Ectodermal cell (in vitro differentiated cells): ENCODE results near the gene EYS.

ENCODE experiments used
- H3K27ac ChIP-seq: 2 replicates; pipeline ENCODE4 v1.7.0; 2013; ENCODE audit warnings: mild to moderate bottlenecking, low read depth, low read length; ENCODE audit not compliant: insufficient read depth, poor library complexity, severe bottlenecking
- H3K27me3 ChIP-seq: 2 replicates; pipeline ENCODE4 v1.7.0; 2013; ENCODE audit warnings: mild to moderate bottlenecking, low read length; ENCODE audit not compliant: insufficient read depth, control insufficient read depth, poor library complexity, severe bottlenecking
- H3K36me3 ChIP-seq: one replicate; pipeline ENCODE4 v1.7.0; 2013; ENCODE audit warnings: low read length; ENCODE audit not compliant: control insufficient read depth, insufficient read depth
- H3K4me1 ChIP-seq: one replicate; pipeline ENCODE4 v1.7.0; 2013; ENCODE audit warnings: low read length; ENCODE audit not compliant: control insufficient read depth, insufficient read depth
- H3K4me3 ChIP-seq: 2 replicates; pipeline ENCODE4 v1.7.0; 2013; ENCODE audit warnings: low read depth, low read length, control low read depth; ENCODE audit not compliant: insufficient read depth
- H3K9me3 ChIP-seq: 2 replicates; pipeline ENCODE4 v1.7.0; 2013; ENCODE audit warnings: mild to moderate bottlenecking, low read length, moderate library complexity; ENCODE audit not compliant: control insufficient read depth
- WGBS, 2 experiments: methylation state at CpG; one replicate each; pipeline ENCODE4 v1.1.7; 2013; ENCODE audit warnings: missing lambda C conversion rate in 2 of 2; 5-methylcytosine and 5-hydroxymethylcytosine counted together

The EYS gene

DNA sequence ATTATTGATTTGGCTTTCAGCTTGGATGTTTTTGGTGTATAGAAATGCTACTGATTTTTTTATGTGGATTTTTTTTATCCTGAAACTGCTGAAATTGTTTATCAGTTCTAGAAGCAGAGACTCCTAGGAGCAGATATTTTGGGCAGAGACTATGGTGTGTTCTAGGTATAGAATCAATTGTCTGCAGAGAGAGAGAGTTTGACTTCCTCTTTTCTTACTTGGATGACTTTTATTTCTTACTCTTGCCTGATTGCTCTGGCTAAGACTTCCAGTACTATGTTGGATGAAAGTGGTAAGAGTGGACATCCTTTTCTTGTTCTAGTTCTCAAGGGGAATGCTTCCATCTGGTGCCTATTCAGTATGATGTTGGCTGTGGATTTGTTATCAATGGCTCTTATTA, 1700.8 kb downstream of the EYS start:
- no peak overlapping the region for H3K27ac ChIP-seq
- no peaks in the 10 kb centered on the region for H3K27me3 ChIP-seq
- no peak overlapping the region for H3K4me3 ChIP-seq
- no peaks in the 10 kb centered on the region for H3K4me1 ChIP-seq
- H3K36me3 ChIP-seq, result no peaks in the 10 kb centered on the region
- H3K9me3 ChIP-seq, result no peaks in the 10 kb centered on the region

DNA sequence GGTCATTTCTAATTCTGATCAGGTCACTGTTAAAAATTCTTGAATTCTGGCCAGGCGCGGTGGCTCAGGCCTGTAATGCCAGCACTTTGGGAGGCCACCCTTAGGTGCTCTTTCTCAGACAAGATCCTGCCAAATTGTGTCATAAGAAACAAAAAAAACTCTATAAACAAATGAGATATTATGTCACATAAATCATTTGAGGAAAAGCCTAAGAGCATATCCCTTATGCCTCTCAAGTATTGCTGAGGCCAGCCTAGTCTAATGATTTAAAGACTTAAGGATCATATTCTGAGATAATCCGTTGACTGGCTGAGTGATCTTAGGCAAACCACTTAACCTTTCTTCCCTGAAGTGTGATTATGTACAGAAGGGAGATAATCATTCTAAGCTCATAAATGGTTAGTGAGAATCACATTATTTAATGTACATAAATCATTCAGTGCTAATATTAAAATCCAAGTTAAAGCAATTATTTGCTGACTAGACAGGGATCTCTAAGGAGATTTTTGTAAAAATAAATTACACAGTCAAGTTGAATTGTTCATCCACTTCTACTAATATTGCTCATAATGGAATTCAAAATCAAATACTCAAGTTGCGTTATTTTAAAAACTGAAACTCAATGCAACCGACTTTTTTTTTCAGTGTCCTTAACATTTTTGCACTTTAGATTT, 1706.1 kb downstream of the EYS start:
- 94 to 96% methylated on average over 3 to 5 of the region's 5 CpGs for WGBS, 2 experiments
- no peaks in the 10 kb centered on the region for H3K9me3 ChIP-seq
- H3K27ac ChIP-seq, result no peak overlapping the region
- no peaks in the 10 kb centered on the region for H3K4me1 ChIP-seq
- H3K27me3 ChIP-seq, result no peaks in the 10 kb centered on the region
- H3K4me3 ChIP-seq, result no peak overlapping the region
- no peaks in the 10 kb centered on the region for H3K36me3 ChIP-seq

DNA sequence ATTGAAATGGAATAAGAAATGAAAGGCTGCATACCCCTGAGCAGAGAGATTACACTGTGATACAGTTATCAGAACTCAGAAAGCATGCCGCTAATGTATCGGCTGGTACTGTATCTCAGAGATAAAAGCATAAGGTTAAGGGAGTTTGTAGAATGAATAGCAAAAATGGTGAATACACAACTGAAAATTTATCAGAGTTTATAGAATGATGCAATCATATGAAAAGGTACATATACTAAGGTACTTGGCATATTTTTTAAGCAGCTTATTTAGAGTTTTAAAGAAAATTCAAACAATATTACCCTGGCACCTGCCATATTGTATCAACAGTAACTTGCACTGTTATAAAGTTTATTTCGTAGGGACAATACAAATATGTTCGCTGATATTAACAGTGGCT, 1707.4 kb downstream of the EYS start:
- WGBS, 2 experiments, result 96 to 100% methylated on average over 4 of the region's 4 CpGs
- H3K4me1 ChIP-seq, result no peaks in the 10 kb centered on the region

GRCh38 chr6:63998991-63999390, 1708.0 kb downstream of the EYS start:
- H3K27me3 ChIP-seq, result no peaks in the 10 kb centered on the region
- no peak overlapping the region for H3K27ac ChIP-seq
- H3K9me3 ChIP-seq, result no peaks in the 10 kb centered on the region
- no peaks in the 10 kb centered on the region for H3K36me3 ChIP-seq
- no peak overlapping the region for H3K4me3 ChIP-seq
- no peaks in the 10 kb centered on the region for H3K4me1 ChIP-seq
- 100% methylated on average over 2 of the region's 3 CpGs for WGBS, 2 experiments

More for the DNA sequence above, 1707.4 kb downstream of the EYS start:
- H3K9me3 ChIP-seq, result no peaks in the 10 kb centered on the region
- H3K27me3 ChIP-seq, result no peaks in the 10 kb centered on the region
- no peak overlapping the region for H3K27ac ChIP-seq
- H3K36me3 ChIP-seq, result no peaks in the 10 kb centered on the region
- no peak overlapping the region for H3K4me3 ChIP-seq

DNA sequence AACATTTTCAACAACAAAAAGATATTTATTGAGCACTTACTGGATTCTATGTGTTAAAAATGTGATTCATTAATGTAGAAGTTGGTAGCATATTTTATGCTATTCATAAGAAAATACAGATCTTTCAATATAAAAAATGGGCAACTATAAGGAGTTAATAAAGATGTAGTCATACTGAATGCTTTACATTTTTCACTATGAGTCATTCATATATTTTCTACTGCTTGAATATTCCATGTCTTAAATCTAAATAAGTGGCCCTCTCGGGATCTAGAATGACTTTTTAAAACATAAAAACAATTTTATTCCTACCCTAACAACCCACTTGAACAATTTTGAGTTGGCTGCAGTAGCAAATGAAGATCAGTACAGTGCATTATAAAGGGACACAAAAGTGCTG, 1709.3 kb downstream of the EYS start:
- Histone ChIP-seq H3K27ac (no peak overlapping the region), H3K27me3 (no peaks in the 10 kb centered on the region), H3K4me1 (no peaks in the 10 kb centered on the region), H3K4me3 (no peak overlapping the region), H3K36me3 (no peaks in the 10 kb centered on the region), H3K9me3 (no peaks in the 10 kb centered on the region)
- 78 to 100% methylated on average over 1 of the region's 1 CpG for WGBS, 2 experiments

GRCh38 chr6:63997221-63997620, 1709.8 kb downstream of the EYS start:
- Histone ChIP-seq H3K27me3 (no peaks in the 10 kb centered on the region), H3K4me3 (no peak overlapping the region), H3K9me3 (no peaks in the 10 kb centered on the region), H3K4me1 (no peaks in the 10 kb centered on the region), H3K36me3 (no peaks in the 10 kb centered on the region), H3K27ac (no peak overlapping the region)
- WGBS, 2 experiments, result 90 to 92% methylated on average over 4 of the region's 4 CpGs

GRCh38 chr6:63985223-63985622, 1721.8 kb downstream of the EYS start:
- Histone ChIP-seq H3K27ac (no peak overlapping the region), H3K36me3 (no peaks in the 10 kb centered on the region)
- WGBS, 2 experiments, result 95 to 100% methylated on average over 1 of the region's 3 CpGs

DNA sequence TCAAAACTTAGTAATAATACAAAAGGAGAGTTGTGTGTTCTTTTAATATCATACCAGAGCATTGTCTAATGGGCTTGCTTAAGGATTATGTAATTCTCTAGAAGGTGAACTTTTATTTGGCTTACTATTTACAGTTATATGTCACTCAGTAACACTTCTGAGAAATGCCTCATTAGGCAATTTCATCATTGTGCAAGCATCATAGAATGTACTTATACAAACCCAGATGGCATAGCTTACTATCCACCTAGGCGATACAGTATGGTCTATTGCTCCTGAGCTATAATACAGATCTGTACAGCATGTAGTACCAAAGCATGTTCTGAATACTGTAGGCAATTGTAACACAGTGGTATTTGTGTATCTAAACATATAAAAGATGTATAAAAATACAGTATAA, 1731.3 kb downstream of the EYS start:
- WGBS, 2 experiments, result 82 to 89% methylated on average over 1 of the region's 1 CpG

More at GRCh38 chr6:63985223-63985622, 1721.8 kb downstream of the EYS start:
- no peaks in the 10 kb centered on the region for H3K4me1 ChIP-seq
- H3K27me3 ChIP-seq, result no peaks in the 10 kb centered on the region
- no peak overlapping the region for H3K4me3 ChIP-seq
- H3K9me3 ChIP-seq, result no peaks in the 10 kb centered on the region

GRCh38 chr6:63968650-63969049, 1738.4 kb downstream of the EYS start:
- Histone ChIP-seq H3K4me3 (no peak overlapping the region), H3K27me3 (no peaks in the 10 kb centered on the region), H3K36me3 (no peaks in the 10 kb centered on the region), H3K9me3 (no peaks in the 10 kb centered on the region), H3K4me1 (peaks cover 13% of the 10 kb centered on the region), H3K27ac (no peak overlapping the region)
- 91 to 94% methylated on average over 1 of the region's 2 CpGs for WGBS, 2 experiments

More for the DNA sequence above, 1731.3 kb downstream of the EYS start:
- Histone ChIP-seq H3K4me3 (no peak overlapping the region), H3K36me3 (no peaks in the 10 kb centered on the region), H3K9me3 (no peaks in the 10 kb centered on the region), H3K4me1 (no peaks in the 10 kb centered on the region), H3K27ac (no peak overlapping the region), H3K27me3 (no peaks in the 10 kb centered on the region)

DNA sequence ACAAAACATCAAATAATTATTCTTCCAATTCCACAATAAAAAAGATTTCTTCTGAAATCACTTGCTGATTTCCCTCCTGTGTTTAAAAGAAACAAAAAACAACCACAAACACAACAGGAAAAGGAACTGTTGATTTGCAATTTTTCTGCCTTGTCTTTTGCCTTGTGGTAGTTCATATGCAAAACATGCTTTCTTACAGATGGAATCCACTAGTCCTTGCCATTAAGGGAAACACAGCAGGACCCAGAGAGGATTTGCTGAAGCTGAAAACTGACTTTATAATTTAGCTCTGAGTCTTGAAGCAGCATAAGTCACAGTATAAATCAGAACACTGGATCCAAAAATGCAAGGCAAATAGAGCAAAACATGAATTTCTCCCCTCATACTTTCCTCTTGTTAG, 1742.7 kb downstream of the EYS start:
- Histone ChIP-seq H3K27me3 (no peaks in the 10 kb centered on the region), H3K27ac (peak overlapping the region; percentile 67), H3K9me3 (no peaks in the 10 kb centered on the region), H3K4me3 (no peak overlapping the region), H3K36me3 (no peaks in the 10 kb centered on the region), H3K4me1 (peaks cover 14% of the 10 kb centered on the region)
